ENCODE data around the gene PCCB.
"Not testable (repeated sequence)": the region's sequence is repeated elsewhere in the genome, so short reads cannot be mapped to it uniquely, and the experiment has no call there.

PCCB gene

DNA sequence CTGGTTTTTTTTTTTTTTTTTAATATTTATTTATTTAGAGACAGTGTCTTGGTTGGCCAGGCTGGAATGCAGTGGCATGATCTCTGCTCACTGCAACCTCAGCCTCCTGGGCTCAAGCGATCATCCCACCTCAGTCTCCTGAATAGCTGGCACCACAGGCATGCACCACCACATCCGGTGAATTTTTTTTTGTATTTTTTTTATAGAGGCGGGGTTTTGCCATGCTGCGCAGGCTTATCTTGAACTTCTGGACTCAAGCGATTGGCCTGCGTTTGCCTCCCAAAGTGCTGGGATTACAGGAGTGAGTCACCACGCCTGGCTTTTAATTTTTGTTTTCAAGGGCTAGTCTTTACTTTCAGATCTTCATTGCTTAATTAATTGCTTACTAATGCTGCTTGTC, 13.1 kb downstream of the PCCB start:
- no peak for DNase-seq (ENCODE audit: low read depth)

DNA sequence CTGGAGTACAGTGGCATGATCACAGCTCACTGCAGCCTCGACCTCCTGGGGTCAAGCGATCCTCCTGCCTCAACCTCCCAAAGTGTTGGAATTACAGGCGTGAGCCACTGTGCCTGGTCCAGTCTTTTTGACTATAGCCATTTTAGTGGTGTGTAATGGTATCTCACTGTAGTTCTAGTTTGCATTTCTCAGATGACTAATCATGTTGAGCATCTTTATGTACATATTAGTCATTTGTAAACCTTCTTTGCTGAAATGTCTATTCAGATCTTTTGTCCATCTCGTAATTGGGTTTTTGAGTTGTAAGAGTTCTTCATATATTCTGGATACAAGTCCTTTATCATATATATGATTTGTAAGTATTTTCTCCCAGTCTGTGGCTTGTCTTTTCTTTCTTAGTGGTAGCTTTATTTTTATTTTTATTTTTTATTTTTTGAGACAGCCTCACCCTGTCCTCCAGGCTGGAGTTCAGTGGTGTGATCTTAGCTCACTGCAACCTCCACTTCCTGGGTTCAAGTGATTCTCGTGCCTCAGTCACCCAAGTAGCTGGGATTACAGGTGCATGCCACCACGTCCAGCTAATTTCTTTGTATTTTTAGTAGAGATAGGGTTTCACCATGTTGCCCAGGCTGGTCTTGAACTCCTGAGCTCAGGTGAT, 16.5 kb downstream of the PCCB start:
- not testable (repeated sequence) for DNase-seq (ENCODE audit: low read depth)

DNA sequence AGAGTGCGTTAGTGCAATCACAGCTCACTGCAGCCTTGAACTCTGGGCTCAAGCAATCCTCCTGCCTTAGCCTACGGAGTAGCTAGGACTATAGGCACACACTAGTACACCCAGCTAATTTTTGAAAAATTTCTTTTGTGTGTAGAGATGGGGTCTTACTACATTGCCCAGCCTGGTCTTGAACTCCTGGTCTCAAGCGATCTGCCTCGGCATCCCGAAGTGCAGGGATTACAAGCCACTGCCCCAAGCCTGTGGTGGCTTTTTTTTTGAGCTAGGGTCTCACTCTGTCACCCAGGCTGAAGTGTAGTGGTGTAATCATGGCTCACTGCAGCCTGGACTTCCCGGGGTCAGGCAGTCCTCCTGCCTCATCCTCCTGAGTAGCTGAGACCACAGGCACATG, 17.1 kb downstream of the PCCB start:
- DNase-seq (ENCODE audit: low read depth) = no peak

DNA sequence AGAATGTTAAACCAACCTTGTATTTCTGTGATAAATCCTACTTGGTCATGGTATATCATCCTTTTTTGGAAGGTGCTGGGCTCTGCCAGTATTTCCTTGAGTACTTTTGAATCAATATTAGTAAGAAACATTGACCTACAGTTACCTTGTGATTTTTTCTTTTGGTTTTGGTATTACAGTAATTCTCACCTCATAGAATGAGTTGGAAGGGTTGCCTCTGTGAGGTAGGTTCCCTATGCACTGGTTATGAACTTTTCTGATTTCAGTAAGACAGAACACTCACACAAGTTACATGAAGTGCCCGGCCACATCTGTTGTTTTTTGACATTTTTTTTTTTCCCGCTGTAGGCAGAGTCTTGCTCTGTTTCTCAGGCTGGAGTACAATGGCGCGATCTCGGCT, 20.0 kb downstream of the PCCB start:
- no peak for DNase-seq (ENCODE audit: low read depth)

DNA sequence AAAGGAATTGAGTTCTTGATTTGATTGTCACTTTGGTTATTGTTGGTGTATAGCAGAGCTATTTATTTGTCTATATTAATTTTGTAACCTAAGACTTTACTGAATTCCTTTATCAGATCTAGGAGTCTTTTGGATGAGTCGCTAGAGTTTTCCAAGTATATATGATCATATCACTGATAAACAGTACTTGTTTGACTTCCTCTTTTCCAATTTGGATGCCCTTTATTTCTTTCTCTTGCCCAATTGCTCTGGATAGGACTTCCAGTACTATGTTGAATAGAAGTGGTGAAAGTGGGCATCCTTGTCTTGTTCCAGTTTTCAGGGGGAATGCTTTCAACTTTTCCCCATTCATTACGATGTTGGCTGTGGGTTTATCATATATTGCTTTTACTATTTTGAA, 21.5 kb downstream of the PCCB start:
- not testable (repeated sequence) for DNase-seq (ENCODE audit: low read depth)

DNA sequence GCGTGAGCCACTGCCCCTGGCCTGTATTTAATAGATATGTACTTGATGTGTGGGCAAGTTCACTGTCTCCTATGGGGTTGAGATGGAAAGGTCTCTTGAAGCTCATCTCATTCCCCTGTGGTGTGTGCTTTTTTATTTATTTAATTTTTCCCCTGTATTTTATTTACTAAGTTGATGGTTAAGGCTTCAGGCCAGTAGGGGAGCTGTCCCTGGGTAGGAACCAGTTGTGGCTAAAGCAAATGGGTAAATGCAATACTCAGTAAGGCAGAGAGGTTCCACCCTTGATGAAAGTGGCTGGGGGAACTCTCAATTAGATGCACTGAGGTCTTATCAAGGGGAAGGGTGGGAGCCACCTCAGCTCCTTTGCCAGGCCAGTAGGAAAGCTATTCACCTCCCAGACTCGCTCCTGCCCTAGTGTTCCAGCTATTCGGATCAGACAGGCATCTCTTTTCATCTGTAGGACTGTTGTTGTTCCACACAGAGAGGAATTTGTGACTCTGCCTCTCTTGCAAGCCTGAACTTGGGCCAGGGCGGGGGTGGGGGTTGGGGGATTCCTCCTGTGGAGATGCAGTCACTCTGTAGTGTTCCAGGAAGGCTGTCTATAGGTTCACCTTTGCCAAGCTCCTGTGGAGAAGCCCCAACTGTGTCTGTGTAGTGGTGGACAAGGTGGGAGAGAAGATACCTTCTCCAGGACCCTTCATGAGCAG, 26.1 kb downstream of the PCCB start:
- DNase-seq (ENCODE audit: low read depth) = no peak

DNA sequence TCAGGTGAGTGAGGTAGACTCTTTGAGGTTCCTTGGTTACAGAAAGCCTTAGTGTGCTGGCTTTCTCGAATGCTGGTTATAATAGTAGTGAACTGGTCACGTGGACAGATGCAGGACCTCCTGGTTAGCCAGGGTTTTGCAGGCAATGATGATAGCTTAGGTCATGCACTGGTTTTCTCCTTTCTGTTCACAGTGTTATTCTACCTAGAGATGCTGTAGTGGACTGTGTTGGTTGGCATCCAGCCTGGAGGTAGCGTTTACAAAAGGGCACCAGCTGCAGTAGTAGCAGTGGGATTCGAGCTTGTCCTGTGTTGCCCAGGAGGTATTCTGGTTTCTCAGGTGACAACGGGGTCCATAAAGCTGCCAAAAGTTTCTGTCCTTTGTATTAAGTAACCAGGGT, 27.0 kb downstream of the PCCB start:
- no peak for DNase-seq (ENCODE audit: low read depth)

DNA sequence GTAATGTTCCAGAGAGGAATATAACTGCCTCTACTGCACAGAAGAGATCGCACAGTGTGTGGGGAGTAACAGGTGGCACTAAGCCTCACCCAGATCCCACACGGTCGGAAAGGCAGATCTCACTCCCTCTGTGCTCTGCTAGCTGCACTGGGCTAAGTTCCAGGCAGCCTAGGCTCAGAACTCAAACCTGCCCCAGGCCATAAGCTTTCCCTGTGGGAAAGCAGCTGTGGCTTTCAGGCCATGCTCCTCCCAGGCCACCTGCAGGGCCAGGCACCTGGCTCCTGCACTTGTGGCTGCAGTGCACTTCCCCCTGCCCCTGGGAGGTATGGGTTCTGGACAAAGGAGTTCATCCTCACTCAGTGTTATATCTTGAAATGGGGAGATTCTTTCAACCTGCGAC, 27.5 kb downstream of the PCCB start:
- DNase-seq (ENCODE audit: low read depth) = no peak

DNA sequence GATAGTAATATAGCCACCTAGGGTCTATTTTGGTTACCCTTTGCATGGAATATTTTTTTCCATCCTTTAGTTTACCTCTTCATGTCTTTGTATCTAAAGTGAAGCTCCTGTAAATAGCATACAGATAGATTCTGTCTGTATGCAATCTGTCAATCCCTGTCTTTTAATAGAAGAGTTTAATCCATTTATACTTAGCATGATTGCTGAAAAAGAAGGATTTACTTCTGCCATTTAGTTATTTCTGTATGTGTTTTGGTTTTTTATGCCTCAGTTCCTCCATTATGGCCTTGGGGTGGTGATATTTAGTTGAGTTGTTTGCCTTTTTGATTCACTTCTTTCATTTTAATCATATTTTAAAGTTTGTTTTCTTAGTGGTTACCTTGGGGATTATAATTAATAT, 29.0 kb downstream of the PCCB start:
- no peak for DNase-seq (ENCODE audit: low read depth)

DNA sequence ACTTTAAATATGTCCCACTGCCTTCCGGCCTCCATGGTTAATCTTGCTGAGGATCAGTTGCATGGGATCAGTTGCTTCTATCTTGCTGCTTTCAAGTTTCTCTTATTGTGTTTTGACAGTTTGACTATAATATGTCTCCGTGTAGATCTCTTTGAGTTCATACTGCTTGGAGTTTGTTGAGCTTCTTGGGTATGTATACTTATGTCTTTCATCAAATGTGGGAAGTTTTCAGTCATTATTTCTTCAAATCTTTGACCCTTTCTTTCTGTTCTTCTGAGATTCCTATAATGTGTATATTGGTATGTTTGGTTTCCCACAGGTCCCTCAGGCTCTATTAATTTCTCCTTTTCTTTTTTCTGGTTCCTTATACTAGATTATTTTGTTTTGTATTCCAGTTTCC, 30.8 kb downstream of the PCCB start:
- DNase-seq (ENCODE audit: low read depth) = no peak

DNA sequence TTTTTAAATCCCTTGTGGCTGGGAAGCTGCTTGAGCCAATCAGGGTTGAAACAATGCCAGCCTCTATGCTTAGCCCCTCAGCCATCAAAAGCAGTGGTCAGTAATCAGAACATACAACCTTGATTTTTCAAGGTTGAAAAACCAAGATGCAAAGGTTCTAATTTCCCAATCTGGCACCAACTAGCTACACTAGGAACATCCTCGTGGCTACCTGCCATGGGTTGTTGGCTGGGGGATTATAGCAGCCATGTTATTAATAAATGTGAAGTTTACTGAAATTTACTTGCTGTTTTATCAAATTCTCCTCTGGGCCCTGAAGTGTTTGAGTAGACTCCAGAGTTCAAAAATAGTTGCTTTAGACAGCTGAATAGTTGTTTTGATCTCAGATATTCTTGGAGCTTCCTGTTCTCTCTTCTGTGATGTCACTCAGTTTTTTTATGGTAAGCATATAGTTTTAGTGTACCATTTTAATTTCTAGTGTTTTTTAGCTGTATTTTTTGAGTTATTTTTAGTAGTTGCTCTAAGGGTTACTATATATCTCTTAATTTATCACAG, 31.9 kb downstream of the PCCB start:
- DNase-seq (ENCODE audit: low read depth) = no peak

DNA sequence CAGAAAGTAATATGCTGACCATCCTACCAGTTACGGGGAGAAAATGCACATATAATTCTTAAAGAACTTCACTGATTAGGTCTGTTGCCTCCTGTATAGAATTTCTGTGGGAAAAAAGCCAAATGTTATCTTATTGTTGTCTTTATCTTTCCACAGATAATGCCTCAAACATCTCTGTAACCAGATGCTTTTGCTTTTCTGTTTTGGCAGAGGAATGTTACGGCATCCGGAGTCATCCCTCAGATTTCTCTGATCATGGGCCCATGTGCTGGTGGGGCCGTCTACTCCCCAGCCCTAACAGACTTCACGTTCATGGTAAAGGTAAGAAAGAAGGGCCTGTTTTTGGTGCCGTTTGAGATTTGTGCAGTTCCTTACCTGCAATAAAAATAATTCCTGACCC, 33.5 kb downstream of the PCCB start:
- no peak for DNase-seq (ENCODE audit: low read depth)

DNA sequence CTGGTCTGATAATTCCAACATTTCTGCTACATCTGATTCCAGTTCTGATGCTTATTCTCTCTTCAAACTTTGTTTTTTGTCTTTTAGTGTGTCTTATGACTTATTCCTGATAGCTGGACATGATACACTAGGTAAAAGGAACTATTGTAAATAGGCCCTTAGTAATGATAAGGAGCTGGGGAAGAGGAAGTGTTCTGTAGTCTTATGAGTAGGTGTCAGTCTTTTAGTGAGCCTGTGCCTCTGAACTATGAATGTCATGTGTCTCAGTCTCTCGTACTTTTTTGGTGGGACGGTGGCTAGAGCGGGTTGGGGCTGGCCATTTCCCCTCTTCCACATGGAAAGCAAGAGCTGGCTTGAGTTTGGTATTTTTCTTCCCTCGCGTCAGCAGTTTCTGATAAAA, 41.2 kb downstream of the PCCB start:
- no peak for DNase-seq (ENCODE audit: low read depth)

DNA sequence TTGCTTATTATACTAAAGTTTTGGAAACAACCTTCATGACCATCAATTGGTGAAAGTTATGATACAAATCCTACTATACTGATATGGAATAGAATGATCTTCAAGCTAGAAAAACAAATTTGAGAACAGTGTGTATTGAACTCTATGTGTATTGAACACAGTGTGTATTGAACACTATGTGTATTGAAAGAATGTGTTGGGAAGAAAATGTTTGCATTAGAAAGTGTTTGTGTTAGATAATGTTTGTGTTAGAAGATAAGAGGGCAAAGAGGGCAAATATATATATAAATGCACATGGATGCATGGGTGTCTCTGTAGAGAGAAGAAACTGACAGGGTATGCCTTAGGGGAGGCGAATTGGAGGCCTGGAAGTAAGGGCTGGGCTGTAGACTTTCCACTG, 42.4 kb downstream of the PCCB start:
- DNase-seq (ENCODE audit: low read depth) = no peak

DNA sequence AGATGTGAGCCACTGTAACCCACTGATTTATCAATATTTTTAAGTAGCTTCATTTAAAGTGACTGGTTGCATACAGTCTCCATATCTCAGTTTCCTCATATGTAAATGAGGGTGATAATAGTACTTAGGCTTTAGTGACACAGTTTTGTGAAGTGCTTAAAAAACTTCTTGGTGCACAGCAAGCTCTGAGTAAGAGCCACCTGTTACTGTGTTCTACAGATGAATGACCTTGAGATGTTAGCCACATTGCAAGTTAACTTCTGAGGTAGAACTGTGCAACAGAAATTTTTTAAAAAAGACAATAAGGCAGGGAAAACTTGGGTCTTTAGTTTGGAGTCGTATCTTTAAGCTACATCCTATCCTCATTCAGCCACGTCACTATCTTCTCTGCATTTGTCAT, 43.1 kb downstream of the PCCB start:
- DNase-seq (ENCODE audit: low read depth) = no peak

DNA sequence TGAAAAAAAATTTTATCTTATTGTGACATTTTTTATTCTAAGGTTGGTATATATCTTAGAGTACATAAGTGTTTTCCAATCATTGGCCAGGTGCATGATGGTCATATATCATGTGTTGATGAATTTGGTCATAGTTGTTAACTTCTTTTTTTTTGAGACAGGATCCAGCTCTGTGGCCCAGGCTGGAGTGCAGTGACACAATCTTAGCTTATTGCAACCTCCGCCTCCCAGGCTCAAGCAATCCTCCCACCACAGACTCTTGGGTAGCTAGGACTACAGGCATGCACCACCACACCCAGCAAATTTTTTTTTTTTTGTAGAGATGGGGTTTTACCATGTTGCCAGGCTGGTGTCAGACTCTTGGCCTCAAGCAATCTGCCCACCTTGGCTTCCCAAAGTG, 44.0 kb downstream of the PCCB start:
- no peak for DNase-seq (ENCODE audit: low read depth)

DNA sequence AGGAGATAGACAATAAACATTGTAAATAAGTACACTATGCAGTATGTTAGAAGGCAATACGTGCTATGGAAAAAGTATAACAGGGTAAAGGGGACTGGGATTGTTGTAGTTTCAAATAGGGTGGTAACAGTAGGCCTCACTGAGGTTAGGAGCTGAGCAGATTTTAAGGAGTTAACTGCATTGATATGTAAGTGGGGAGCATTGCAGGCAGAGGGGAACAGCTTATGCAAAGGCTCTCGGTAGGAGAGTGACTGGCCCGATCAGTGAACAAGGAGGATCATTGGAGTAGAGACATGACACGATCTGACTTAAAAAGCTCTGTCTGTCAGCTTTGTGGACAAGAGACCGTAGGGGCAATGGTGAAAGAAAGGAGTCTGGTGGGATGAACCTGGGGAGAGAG, 46.8 kb downstream of the PCCB start:
- DNase-seq (ENCODE audit: low read depth) = no peak

DNA sequence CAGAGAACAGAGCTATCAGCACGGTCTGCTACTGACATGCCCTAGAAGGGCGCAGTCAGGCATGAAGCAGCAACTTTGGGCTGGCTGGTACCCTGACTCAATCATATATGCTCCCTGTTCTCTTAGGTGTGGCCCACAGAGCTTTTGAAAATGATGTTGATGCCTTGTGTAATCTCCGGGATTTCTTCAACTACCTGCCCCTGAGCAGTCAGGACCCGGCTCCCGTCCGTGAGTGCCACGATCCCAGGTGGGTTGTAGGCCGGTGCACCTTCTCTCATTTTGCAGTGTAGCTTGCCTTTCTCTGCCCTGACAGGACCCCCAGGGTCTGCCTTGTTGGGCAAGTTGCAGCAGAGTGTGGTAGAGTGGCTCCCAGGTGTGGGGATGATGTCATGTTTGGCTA, 47.7 kb downstream of the PCCB start:
- no peak for DNase-seq (ENCODE audit: low read depth)

DNA sequence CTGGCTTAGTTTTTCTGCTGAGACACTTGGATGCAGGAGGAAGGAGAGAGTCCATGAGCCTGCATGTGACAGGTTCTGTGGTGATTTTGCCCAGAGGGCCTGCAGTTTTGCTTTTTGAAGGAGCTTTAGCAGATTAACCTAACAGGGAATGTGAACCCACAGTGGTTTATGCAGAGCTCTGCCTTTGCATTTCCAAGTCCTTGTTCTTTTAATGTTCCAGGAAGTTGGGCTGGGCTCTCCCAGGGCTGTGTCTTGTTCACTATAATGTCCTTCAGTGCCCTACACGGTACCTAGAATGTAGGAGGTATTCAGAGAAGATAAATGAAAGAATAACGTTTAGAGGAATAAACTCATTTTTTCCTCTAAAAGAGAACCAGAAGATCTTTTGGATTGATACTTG, 50.3 kb downstream of the PCCB start:
- no peak for DNase-seq (ENCODE audit: low read depth)

DNA sequence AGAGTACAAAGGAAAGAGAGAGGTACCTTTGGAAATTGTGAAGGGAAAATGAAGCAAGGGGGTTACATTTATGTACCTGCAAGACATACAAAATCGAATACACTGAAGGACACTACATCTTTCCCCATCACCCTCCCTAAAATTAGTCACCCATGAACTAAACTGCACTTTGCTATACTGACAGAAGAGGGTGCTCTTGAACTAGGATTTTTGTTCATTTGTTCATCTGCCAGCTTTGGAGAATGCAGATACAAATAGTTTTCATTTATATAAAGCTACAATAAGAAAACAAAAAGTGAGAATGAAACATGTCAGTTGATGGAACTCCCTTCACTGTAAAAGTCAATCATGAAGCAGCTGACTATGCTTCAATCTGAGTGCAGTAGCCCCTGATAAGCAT, 55.7 kb downstream of the PCCB start:
- no peak for DNase-seq (ENCODE audit: low read depth)

DNA sequence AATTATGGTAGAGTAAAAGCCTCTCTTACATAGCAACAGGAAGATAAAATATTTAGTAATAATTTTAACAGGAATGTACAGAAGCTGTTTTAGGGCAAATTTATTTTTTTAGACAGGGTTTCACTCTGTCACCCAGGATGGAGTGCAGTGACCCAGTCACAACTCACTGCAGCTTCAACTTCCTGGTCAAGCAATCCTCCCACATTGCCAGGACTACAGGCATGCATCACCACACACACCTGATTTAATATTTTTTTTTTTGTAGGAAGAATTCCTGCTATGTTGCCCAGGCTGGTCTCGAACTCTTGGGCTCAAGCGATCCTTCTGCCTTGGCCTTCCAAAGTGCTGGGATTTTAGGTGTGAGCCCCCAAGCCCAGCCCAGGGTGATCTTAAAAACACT, 61.1 kb downstream of the PCCB start:
- no peak for DNase-seq (ENCODE audit: low read depth)

DNA sequence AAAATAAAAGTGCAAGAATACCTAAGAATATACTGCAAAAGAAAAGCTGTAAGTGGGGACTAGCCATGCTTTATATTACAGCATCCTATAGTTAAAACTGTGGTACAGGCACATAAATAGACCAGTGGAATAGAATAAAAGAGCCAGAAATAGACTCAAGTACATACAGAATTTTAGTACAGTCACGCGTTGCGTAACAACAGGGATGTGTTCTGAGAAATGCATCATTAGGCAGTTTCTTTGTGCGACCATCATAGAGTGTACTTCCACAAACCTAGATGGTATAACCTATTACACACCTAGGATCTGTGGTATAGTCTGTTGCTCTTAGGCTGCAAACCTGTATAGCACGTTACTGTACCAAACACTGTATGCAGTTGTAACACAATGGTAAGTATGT, 61.8 kb downstream of the PCCB start:
- DNase-seq (ENCODE audit: low read depth) = no peak

DNA sequence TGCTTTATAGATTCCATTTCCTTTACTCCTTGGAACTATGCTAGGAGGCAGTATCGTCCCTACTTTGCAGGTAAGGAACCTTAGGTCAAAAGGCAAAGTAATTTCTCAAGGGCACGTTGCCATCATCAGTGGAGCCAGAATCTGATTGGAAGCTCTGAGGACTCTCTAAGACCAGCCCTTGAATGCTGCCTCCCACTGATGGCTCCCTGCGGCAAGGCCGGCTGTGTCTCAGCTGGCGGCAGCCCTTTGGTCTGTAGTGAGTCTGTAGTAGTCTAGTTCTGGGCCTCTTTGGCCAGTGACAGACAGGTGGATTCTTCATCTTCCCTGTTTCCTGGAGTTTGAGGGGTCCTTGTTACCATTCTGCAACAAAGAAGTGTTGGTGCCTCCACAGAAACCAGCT, 76.2 kb downstream of the PCCB start:
- no peak for DNase-seq (ENCODE audit: low read depth)

DNA sequence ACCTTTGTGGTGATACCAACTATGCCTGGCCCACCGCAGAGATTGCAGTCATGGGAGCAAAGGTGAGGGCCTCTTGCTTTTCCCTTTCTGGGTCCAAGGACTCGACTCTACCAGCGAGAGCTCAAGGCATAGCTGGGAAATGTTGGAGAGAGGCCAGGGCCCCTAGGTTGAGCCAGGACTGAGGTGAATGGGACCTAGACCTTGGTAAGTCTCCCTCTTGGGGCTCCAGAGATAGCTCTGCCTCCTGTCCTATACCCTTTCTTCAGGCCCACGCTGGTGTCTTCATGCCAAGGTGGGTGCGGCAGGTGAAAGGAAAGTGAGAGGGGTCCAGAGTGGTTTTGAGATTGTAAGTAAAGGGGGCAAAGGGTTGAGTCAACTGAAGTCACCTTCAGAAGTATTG, 77.5 kb downstream of the PCCB start:
- no peak for DNase-seq (ENCODE audit: low read depth)
